Measurements from ENCODE around the gene EPYC.

Gene EPYC

GRCh38 chr12:91004872-91005271 is at the start of gene EPYC:
EPYC (minus strand) TSS chr12:91004972; CDS start chr12:91002565, 2,407 bp downstream.
- H3K4me3 ChIP-seq (ENCODE audit: low read depth, low read length), result no peak within 1 kb of the TSS
- TF ChIP-seq CTCF (IDR thresholded peaks at IDR 0.05; ENCODE audit: borderline replicate concordance, insufficient read depth, low read depth, low read length), result no peak

- TF ChIP-seq CTCF (IDR thresholded peaks at IDR 0.05; ENCODE audit: borderline replicate concordance, insufficient read depth, low read depth, low read length), result no peak
- no peak overlapping the region for H3K4me3 ChIP-seq (ENCODE audit: low read depth, low read length)
Measured at GRCh38 chr12:91053951-91054715, 49.4 kb upstream of the EPYC start.

DNA sequence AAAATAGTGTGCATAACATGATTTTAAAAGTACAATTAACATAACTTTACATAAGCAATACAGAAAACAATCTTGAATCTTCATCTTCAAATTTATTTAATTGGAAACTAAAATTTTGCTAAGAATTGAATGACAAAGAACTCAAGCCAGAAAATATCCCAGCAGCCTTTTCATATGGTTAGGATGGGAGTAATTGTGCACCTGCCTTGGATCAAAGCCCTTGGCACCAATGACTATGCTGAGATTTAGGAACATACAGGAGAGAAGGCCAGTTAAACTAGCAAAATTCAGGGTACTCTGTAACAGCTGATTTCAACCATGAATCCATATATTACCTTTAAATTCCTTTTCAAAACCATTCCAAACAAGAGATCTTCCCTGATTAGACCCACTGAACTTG is 47.3 kb upstream of the EPYC start:
- no peak for TF ChIP-seq CTCF (IDR thresholded peaks at IDR 0.05; ENCODE audit: borderline replicate concordance, insufficient read depth, low read depth, low read length)
- H3K4me3 ChIP-seq (ENCODE audit: low read depth, low read length), result no peak overlapping the region

- no peak for TF ChIP-seq CTCF (IDR thresholded peaks at IDR 0.05; ENCODE audit: borderline replicate concordance, insufficient read depth, low read depth, low read length)
- H3K4me3 ChIP-seq (ENCODE audit: low read depth, low read length), result no peak overlapping the region
Measured at GRCh38 chr12:91044586-91044985, 39.8 kb upstream of the EPYC start.

DNA sequence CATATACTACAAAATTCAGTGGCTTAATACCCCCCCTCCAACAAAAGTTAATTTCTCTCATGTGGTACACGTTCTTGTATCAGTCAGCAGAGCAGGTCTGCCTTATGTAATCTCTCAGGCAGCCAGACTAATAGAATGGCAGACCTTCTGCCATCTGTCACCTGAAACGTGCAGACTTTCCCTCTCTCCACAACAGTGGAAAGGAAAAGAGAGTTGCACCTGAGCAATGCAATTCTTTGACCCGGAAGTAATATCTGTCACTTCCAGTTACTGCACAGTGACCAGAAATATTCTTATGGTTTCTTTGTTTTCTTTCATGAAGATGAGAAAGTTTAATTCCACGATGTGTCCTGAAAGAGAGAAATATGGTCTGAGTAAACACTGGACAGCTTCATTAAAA is 38.6 kb upstream of the EPYC start:
- no peak overlapping the region for H3K4me3 ChIP-seq (ENCODE audit: low read depth, low read length)
- no peak for TF ChIP-seq CTCF (IDR thresholded peaks at IDR 0.05; ENCODE audit: borderline replicate concordance, insufficient read depth, low read depth, low read length)

GRCh38 chr12:91040096-91040755 is 35.5 kb upstream of the EPYC start:
- no peak overlapping the region for H3K4me3 ChIP-seq (ENCODE audit: low read depth, low read length)
- no peak for TF ChIP-seq CTCF (IDR thresholded peaks at IDR 0.05; ENCODE audit: borderline replicate concordance, insufficient read depth, low read depth, low read length)

GRCh38 chr12:91037276-91037675 is 32.5 kb upstream of the EPYC start:
- no peak for TF ChIP-seq CTCF (IDR thresholded peaks at IDR 0.05; ENCODE audit: borderline replicate concordance, insufficient read depth, low read depth, low read length)
- no peak overlapping the region for H3K4me3 ChIP-seq (ENCODE audit: low read depth, low read length)

Data from GM12875 (cell line).